Brain microvascular endothelial cell (primary cell): Measurements from ENCODE around the gene SENP1.

Experiments
- DNase-seq: peaks from one replicate; pipeline ENCODE4 v3.0.0-alpha.2; 2020
- H3K27ac ChIP-seq: fragments of 250-450 bp; sonication (Bioruptor Pico); 2 replicates; pipeline ENCODE4 v1.5.1; 2020; ENCODE audit warnings: mild to moderate bottlenecking, moderate library complexity
- H3K27me3 ChIP-seq: fragments of 250-450 bp; sonication (Bioruptor Pico); replicated peaks from 2 replicates; pipeline ENCODE4 v1.5.1; 2020; ENCODE audit warnings: mild to moderate bottlenecking
- H3K36me3 ChIP-seq: fragments of 250-450 bp; sonication (Bioruptor Pico); replicated peaks from 2 replicates; pipeline ENCODE4 v1.5.1; 2020; ENCODE audit warnings: mild to moderate bottlenecking
- H3K4me3 ChIP-seq: 2 replicates; pipeline ENCODE4 v1.5.1; 2011; ENCODE audit warnings: low read depth, mild to moderate bottlenecking, control low read depth, low read length, moderate library complexity
- CTCF ChIP-seq: IDR thresholded peaks from 2 replicates; pipeline ENCODE4 v1.5.1; 2011; ENCODE audit warnings: low read depth, mild to moderate bottlenecking, moderate library complexity, low read length, control low read depth, inconsistent platforms; ENCODE audit errors: missing control alignments
- in situ Hi-C: cut with HindIII; loops from 2 replicates; pipeline ENCODE4 v1.10.0; 2017; ENCODE audit warnings: low sequenced_read_pairs, low pct_ligation_motif_present

The SENP1 gene

GRCh38 chr12:48026060-48026827, 79.6 kb downstream of the SENP1 start:
- Histone ChIP-seq H3K4me3 (no peak overlapping the region), H3K27me3 (peaks cover 2% of the 10 kb centered on the region), H3K36me3 (no peaks in the 10 kb centered on the region), H3K27ac (no peak overlapping the region)
- DNase-seq: no peak
- in situ Hi-C loops: no loop called here
- no peak for TF ChIP-seq CTCF

GRCh38 chr12:48025281-48025680, 80.6 kb downstream of the SENP1 start:
- Histone ChIP-seq H3K36me3 (no peaks in the 10 kb centered on the region), H3K27me3 (peaks cover 2% of the 10 kb centered on the region), H3K27ac (no peak overlapping the region), H3K4me3 (no peak overlapping the region)
- no peak for TF ChIP-seq CTCF
- no peak for DNase-seq
- in situ Hi-C loops: no loop called here

- Histone ChIP-seq H3K27me3 (peaks cover 3% of the 10 kb centered on the region), H3K4me3 (no peak overlapping the region), H3K27ac (no peak overlapping the region), H3K36me3 (no peaks in the 10 kb centered on the region)
- in situ Hi-C loops: no loop called here
- DNase-seq: no peak
- TF ChIP-seq CTCF: no peak
Measured at GRCh38 chr12:48024735-48025134, 81.1 kb downstream of the SENP1 start.

- no peaks in the 10 kb centered on the region for H3K36me3 ChIP-seq
- in situ Hi-C loops: no loop called here
- no peak overlapping the region for H3K4me3 ChIP-seq
- peaks cover 6% of the 10 kb centered on the region for H3K27me3 ChIP-seq
- no peak for DNase-seq
- TF ChIP-seq CTCF: no peak
- no peak overlapping the region for H3K27ac ChIP-seq
Measured at GRCh38 chr12:48023386-48023785, 82.5 kb downstream of the SENP1 start.

GRCh38 chr12:48022676-48023385, 83.0 kb downstream of the SENP1 start:
- Histone ChIP-seq H3K36me3 (no peaks in the 10 kb centered on the region), H3K27ac (no peak overlapping the region), H3K4me3 (no peak overlapping the region), H3K27me3 (peaks cover 6% of the 10 kb centered on the region)
- no peak for TF ChIP-seq CTCF
- in situ Hi-C loops: no loop called here
- no peak for DNase-seq
